ENCODE data around the gene EMILIN1. TPM values are rescaled to one million over a fixed set of nuclear protein-coding genes. Genes with fewer than 3 reads are reported as not detected.

EMILIN1 gene
- total and polyA plus RNA-seq, 2 donors (not counting 3 experiments of a cell fraction or from before 2014, with no cell fraction given): 11.7 to 16.6 TPM

DNA sequence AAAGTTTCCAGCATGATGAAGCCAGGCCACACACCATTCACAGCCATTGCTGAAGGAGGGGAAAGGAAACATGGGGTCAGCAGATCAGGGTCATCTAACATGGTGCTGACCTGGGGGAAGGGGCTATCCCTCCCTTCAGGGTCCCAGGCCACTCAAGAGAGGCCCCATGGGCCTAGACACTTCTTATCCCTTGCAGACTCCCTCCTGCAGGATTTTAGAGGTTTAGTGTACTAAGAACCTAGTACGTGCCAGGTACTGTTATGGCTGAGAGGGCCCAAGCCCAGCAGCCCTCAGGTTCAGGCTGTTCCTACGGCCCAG lies 17.0 kb downstream of the EMILIN1 start:
- Histone ChIP-seq H3K27me3 (ENCODE audit: control insufficient read depth in 2 of 2, insufficient read depth in 2 of 2, low read length in 2 of 2) (no peaks in the 10 kb centered on the region), H3K4me3 (replicated peaks in 1 of 3; ENCODE audit: insufficient read depth in 1 of 3, low read depth in 1 of 3, low read length in 3 of 3) (no peak overlapping the region), H3K79me2 (ENCODE audit: control insufficient read depth, insufficient read depth, low read length) (no peaks in the 10 kb centered on the region), H3K9me1 (replicated peaks; ENCODE audit: control insufficient read depth, extremely low read depth, insufficient read depth, low read length) (no peaks in the 10 kb centered on the region), H3K27ac (ENCODE audit: insufficient read depth, low read depth, low read length) (no peak overlapping the region), H4K20me1 (replicated peaks; ENCODE audit: control insufficient read depth, extremely low read depth, insufficient read depth, low read length) (no peaks in the 10 kb centered on the region), H3K9me3 (replicated peaks; ENCODE audit: control insufficient read depth, insufficient read depth, low read length) (no peaks in the 10 kb centered on the region), H3K4me1 (ENCODE audit: control insufficient read depth, extremely low read depth, insufficient read depth, low read length) (no peaks in the 10 kb centered on the region), H3K9ac (replicated peaks; ENCODE audit: extremely low read depth, insufficient read depth, low read length) (no peak overlapping the region), H2AFZ (ENCODE audit: low read depth, low read length) (no peak overlapping the region), H3K36me3 (ENCODE audit: control insufficient read depth in 2 of 2, extremely low read depth in 1 of 2, insufficient read depth in 2 of 2, low read length in 2 of 2) (no peaks in the 10 kb centered on the region), H3K4me2 (ENCODE audit: insufficient read depth, low read length) (no peak overlapping the region)
- CTCF ChIA-PET: interaction anchor here (1.3 to 7.5 kb wide), 2 partner anchors 134 to 184 kb away, joined by 4 to 67 read pairs; no protein-coding TSS in a partner anchor
- dilution Hi-C loops (cut with MboI; ENCODE audit: extremely low pct_ligation_motif_present, low sequenced_read_pairs) (no loop called here), intact Hi-C loops (cut with micrococcal nuclease) (loop anchor here (5.0 kb wide), 2 partner anchors 77 to 262 kb away; partner anchors contain the start of gene GTF3C2)
- TF ChIP-seq CTCF (IDR thresholded peaks at IDR 0.05; ENCODE audit: extremely low read depth in 1 of 2, insufficient read depth in 1 of 2, low read depth in 1 of 2, low read length in 2 of 2) (no peak), EZH2 (IDR thresholded peaks at IDR 0.05; ENCODE audit: borderline replicate concordance, low read depth, low read length, severe bottlenecking) (no peak), GATA2 (IDR thresholded peaks at IDR 0.05; ENCODE audit: insufficient read depth, insufficient read length, low read depth, low read length) (no peak), MAX (IDR thresholded peaks at IDR 0.05; ENCODE audit: insufficient read depth, insufficient read length) (no peak), MYC (IDR thresholded peaks at IDR 0.05; ENCODE audit: low read depth, low read length) (no peak), JUN (IDR thresholded peaks at IDR 0.05; ENCODE audit: borderline replicate concordance, insufficient read depth, insufficient read length, low read depth) (no peak), FOS (IDR thresholded peaks at IDR 0.05; ENCODE audit: borderline replicate concordance, insufficient read depth, low read length) (no peak), POLR2AphosphoS5 (IDR thresholded peaks at IDR 0.05; ENCODE audit: insufficient read depth, low read depth, low read length) (no peak), POLR2A (IDR thresholded peaks at IDR 0.05; ENCODE audit: low read depth, low read length) (no peak)
- POLR2A ChIA-PET: no interaction called here
- no peak for FAIRE-seq
- DNase-seq (ENCODE audit: low read depth, low spot score): no peak
- BruUV-seq (replicated peaks): no TSS peak

Measured in endothelial cell of umbilical vein (primary cell).